Lower lobe of right lung (tissue), 2 donors: ENCODE data around the gene CCDC127. TPM values are rescaled to one million over a fixed set of nuclear protein-coding genes. Genes with fewer than 3 reads are reported as not detected.

Experiments
- ATAC-seq, 2 donors: fragments of 200-7000 bp; cut with Tn5 transposase; one replicate each; pipeline ENCODE4 v1.9.1; 2020 to 2022; ENCODE audit warnings: mild to moderate bottlenecking in 2 of 2, moderate library complexity in 2 of 2
- DNase-seq: peaks from one replicate; pipeline ENCODE4 v3.0.0-alpha.2; 2020
- H3K27ac ChIP-seq: fragments of 200-600 bp; one replicate; pipeline ENCODE4 v1.8.0; 2022
- H3K27me3 ChIP-seq: fragments of 200-600 bp; one replicate; pipeline ENCODE4 v1.8.0; 2022; ENCODE audit warnings: low read depth
- H3K36me3 ChIP-seq: fragments of 200-600 bp; one replicate; pipeline ENCODE4 v1.8.0; 2022; ENCODE audit warnings: mild to moderate bottlenecking
- H3K4me1 ChIP-seq: fragments of 200-600 bp; one replicate; pipeline ENCODE4 v1.8.0; 2022
- H3K4me3 ChIP-seq: fragments of 200-600 bp; one replicate; pipeline ENCODE4 v1.8.0; 2022; ENCODE audit warnings: mild to moderate bottlenecking
- H3K9me3 ChIP-seq: fragments of 200-600 bp; one replicate; pipeline ENCODE4 v1.8.0; 2022
- intact Hi-C: fragments of 100-400 bp; cut with DNase I; formaldehyde crosslinking; loops from one replicate; pipeline ENCODE4 v1.11.0; 2022
- total RNA-seq: library from RNA; stranded (reverse); fragmentation: NEBNext Ultra II Directional; extraction: Animal tissue kit (Norgen Biotek cat#: 25700); gene quantifications from one replicate; pipeline ENCODE4 v1.2.1, GENCODE V29; 2021
- TF ChIP-seq, protein P1 (sequence below): fragments of 200-600 bp; IDR thresholded peaks from one replicate; pipeline ENCODE4 v1.8.0; 2022; ENCODE audit warnings: antibody characterized with exemption, mild to moderate bottlenecking
- donor health status: DM: no; HTN: yes; CAD: no; lungs with severe emphysema.

CCDC127 gene
- total RNA-seq, 1 donor from 2014 or later = 4.9 TPM

GRCh38 chr5:213803-214395, 4.1 kb downstream of the CCDC127 start:
- ATAC-seq = no peak
- Histone ChIP-seq H3K4me3 (no peak overlapping the region), H3K27ac (no peak overlapping the region), H3K9me3 (no peaks in the 10 kb centered on the region), H3K4me1 (peaks cover 4% of the 10 kb centered on the region), H3K36me3 (peaks cover 5% of the 10 kb centered on the region), H3K27me3 (no peaks in the 10 kb centered on the region)
- no peak for DNase-seq
- intact Hi-C loops = no loop called here
- TF ChIP-seq, protein P1, sequence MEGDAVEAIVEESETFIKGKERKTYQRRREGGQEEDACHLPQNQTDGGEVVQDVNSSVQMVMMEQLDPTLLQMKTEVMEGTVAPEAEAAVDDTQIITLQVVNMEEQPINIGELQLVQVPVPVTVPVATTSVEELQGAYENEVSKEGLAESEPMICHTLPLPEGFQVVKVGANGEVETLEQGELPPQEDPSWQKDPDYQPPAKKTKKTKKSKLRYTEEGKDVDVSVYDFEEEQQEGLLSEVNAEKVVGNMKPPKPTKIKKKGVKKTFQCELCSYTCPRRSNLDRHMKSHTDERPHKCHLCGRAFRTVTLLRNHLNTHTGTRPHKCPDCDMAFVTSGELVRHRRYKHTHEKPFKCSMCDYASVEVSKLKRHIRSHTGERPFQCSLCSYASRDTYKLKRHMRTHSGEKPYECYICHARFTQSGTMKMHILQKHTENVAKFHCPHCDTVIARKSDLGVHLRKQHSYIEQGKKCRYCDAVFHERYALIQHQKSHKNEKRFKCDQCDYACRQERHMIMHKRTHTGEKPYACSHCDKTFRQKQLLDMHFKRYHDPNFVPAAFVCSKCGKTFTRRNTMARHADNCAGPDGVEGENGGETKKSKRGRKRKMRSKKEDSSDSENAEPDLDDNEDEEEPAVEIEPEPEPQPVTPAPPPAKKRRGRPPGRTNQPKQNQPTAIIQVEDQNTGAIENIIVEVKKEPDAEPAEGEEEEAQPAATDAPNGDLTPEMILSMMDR = no peak

- intact Hi-C loops = no loop called here
- Histone ChIP-seq H3K4me1 (no peaks in the 10 kb centered on the region), H3K4me3 (no peak overlapping the region), H3K9me3 (no peaks in the 10 kb centered on the region), H3K27me3 (no peaks in the 10 kb centered on the region), H3K36me3 (peaks cover 33% of the 10 kb centered on the region), H3K27ac (no peak overlapping the region)
- no peak for ATAC-seq
- DNase-seq = no peak
- TF ChIP-seq, protein P1 = no peak
Measured at GRCh38 chr5:208449-209114, 9.4 kb downstream of the CCDC127 start.

GRCh38 chr5:207599-207998, 10.4 kb downstream of the CCDC127 start:
- peaks cover 39% of the 10 kb centered on the region for H3K36me3 ChIP-seq
- H3K4me1 ChIP-seq = no peaks in the 10 kb centered on the region
- ATAC-seq (no peak), DNase-seq (no peak)
- intact Hi-C loops = no loop called here
- no peaks in the 10 kb centered on the region for H3K27me3 ChIP-seq
- no peak overlapping the region for H3K4me3 ChIP-seq
- TF ChIP-seq, protein P1 = no peak
- H3K27ac ChIP-seq = no peak overlapping the region
- no peaks in the 10 kb centered on the region for H3K9me3 ChIP-seq

- no peak overlapping the region for H3K27ac ChIP-seq
- ATAC-seq (no peak), DNase-seq (no peak)
- H3K27me3 ChIP-seq = no peaks in the 10 kb centered on the region
- TF ChIP-seq, protein P1 = no peak
- intact Hi-C loops = no loop called here
- peaks cover 39% of the 10 kb centered on the region for H3K36me3 ChIP-seq
- no peak overlapping the region for H3K4me3 ChIP-seq
- no peaks in the 10 kb centered on the region for H3K9me3 ChIP-seq
- H3K4me1 ChIP-seq = no peaks in the 10 kb centered on the region
Measured at GRCh38 chr5:206927-207536, 10.9 kb downstream of the CCDC127 start.

DNA sequence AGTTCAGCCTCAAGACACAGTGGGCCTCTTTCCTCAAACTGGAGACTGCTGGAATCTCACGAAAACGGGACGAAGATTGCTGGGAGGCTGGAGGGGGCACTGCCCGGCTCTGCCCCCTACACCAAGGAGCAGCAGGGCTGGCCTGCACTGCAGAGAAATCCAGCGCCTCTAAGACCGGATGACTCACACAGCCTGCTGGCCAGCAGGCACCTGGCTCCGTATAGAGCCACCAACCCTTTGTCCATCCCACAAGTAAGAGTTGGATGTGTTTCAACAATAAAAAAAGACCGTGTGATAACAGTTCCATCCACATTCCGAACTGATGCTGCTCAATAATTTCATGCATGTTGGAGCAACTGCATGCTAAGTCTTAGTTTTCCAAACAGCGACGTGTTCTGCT, 11.5 kb downstream of the CCDC127 start:
- intact Hi-C loops = no loop called here
- Histone ChIP-seq H3K9me3 (no peaks in the 10 kb centered on the region), H3K27me3 (no peaks in the 10 kb centered on the region), H3K36me3 (peaks cover 39% of the 10 kb centered on the region), H3K4me1 (no peaks in the 10 kb centered on the region), H3K4me3 (no peak overlapping the region), H3K27ac (no peak overlapping the region)
- ATAC-seq (no peak), DNase-seq (no peak)
- TF ChIP-seq, protein P1 = no peak
